HEK293T (cell line): Measurements from ENCODE around the gene SLX1A.
"Not testable (repeated sequence)": the region's sequence is repeated elsewhere in the genome, so short reads cannot be mapped to it uniquely, and the experiment has no call there.

Experiments used
- ARNT ChIP-seq: fragments of 450-650 bp; IDR thresholded peaks from 2 replicates; pipeline ENCODE4 v1.6.1; 2017; ENCODE audit warnings: mild to moderate bottlenecking
- BHLHE40 ChIP-seq: fragments of 450-650 bp; IDR thresholded peaks from 2 replicates; pipeline ENCODE4 v1.6.1; 2016; ENCODE audit warnings: mild to moderate bottlenecking, moderate library complexity, borderline replicate concordance
- CTBP1 ChIP-seq: fragments of 450-650 bp; IDR thresholded peaks from 2 replicates; pipeline ENCODE4 v1.6.1; 2016; ENCODE audit warnings: borderline replicate concordance
- ELF4 ChIP-seq: fragments of 450-650 bp; IDR thresholded peaks from 2 replicates; pipeline ENCODE4 v1.6.1; 2017; ENCODE audit warnings: antibody characterized with exemption
- FOXA1 ChIP-seq: fragments of 450-650 bp; IDR thresholded peaks from 2 replicates; pipeline ENCODE4 v1.6.1; 2016; ENCODE audit warnings: mild to moderate bottlenecking
- FOXK2 ChIP-seq: fragments of 450-650 bp; IDR thresholded peaks from 2 replicates; pipeline ENCODE4 v1.6.1; 2016; ENCODE audit warnings: mild to moderate bottlenecking
- HDGF ChIP-seq: fragments of 450-650 bp; IDR thresholded peaks from 2 replicates; pipeline ENCODE4 v1.6.1; 2017; ENCODE audit warnings: antibody characterized with exemption, borderline replicate concordance
- L3MBTL2 ChIP-seq: fragments of 450-650 bp; conservative IDR thresholded peaks from 2 replicates; pipeline ENCODE4 v1.6.1; 2016; ENCODE audit warnings: mild to moderate bottlenecking
- SP1 ChIP-seq: fragments of 450-650 bp; IDR thresholded peaks from 2 replicates; pipeline ENCODE4 v1.6.1; 2017
- SUZ12 ChIP-seq: fragments of 450-650 bp; IDR thresholded peaks from 2 replicates; pipeline ENCODE4 v1.6.1; 2016; ENCODE audit warnings: mild to moderate bottlenecking
- TARDBP ChIP-seq: fragments of 450-650 bp; IDR thresholded peaks from 2 replicates; pipeline ENCODE4 v1.6.1; 2016
- ZNF384 ChIP-seq: fragments of 450-650 bp; IDR thresholded peaks from 2 replicates; pipeline ENCODE4 v1.6.1; 2016

DNA sequence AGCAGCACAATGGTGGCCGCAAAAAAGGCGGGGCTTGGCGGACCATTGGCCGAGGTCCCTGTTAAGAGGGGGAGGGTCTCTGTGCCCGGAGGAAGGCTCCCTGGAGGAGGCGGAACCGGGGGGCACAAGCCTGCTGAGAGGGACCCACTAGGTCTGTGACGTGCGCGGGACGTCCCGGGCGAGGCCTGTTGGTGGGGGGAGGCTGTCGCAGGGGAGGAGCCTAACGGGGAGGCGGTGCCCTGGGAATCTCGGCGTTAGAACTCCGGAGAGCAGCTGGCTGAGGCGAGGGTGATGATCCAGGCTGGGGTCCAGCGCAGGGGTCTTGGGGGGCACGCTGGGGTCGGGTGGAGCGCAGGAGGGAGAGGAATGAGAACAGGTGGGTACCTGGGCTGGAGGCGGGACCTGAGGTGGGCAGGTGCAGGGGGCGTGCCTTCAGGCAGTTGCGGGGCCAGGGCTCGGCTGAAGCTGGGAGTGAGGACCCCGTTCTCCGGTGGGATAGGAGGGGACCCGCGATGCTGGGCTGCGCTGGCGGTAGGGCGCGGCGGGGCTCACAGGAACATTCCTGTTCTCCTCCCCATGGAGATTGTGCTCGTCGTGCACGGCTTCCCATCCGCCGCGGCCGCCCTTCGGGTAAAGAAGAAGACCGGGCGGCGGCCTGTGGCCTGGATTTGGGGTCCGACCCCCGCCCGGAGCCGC, 12.0 kb downstream of the SLX1A start:
- not testable (repeated sequence) for TF ChIP-seq L3MBTL2, SP1, SUZ12, FOXK2, ELF4, TARDBP, ARNT, HDGF, BHLHE40, FOXA1, ZNF384, CTBP1
